PC-3 (cell line): ENCODE data around the gene ZBTB16.

Source experiments
- CTCF ChIP-seq: fragments of 300-600 bp; sonication (generic); conservative IDR thresholded peaks from 2 replicates; pipeline ENCODE4 v1.5.1; 2017; ENCODE audit warnings: antibody characterized with exemption, low read depth, mild to moderate bottlenecking, low read length
- EZH2 ChIP-seq: fragments of 300-600 bp; sonication (generic); IDR thresholded peaks from one replicate; pipeline ENCODE4 v1.6.1; 2017; ENCODE audit warnings: antibody characterized with exemption, mild to moderate bottlenecking, low read length; ENCODE audit not compliant: unreplicated experiment

- TF ChIP-seq CTCF, result no peak
- TF ChIP-seq EZH2, result no peak
These were observed 3.8 kb downstream of the ZBTB16 start for GRCh38 chr11:114063149-114063828.
